IMR-90 (cell line): Measurements from ENCODE around the gene ATP8B4. TPM values are rescaled to one million over a fixed set of nuclear protein-coding genes. Genes with fewer than 3 reads are reported as not detected.

Experiments used
- ATAC-seq: fragments of 200-7000 bp; cut with Tn5 transposase; 2 replicates; pipeline ENCODE4 v1.9.1; 2020; ENCODE audit warnings: low read depth, mild to moderate bottlenecking, moderate library complexity
- BruUV-seq: library from RNA; stranded (reverse); fragments of 400-500 nt; replicated peaks from 2 replicates; lab custom pipeline; 2021; lab: Mats Ljungman, UMichigan
- CTCF ChIA-PET: fragments of 300-600 bp; formaldehyde crosslinking; extraction: SDS; loops from one replicate; lab custom pipeline; 2021; ENCODE audit warnings: antibody characterized with exemption; lab: Yijun Ruan, JAX
- POLR2A ChIA-PET: fragments of 300-600 bp; sonication (Branson Sonifier 250); formaldehyde crosslinking; loops from one replicate; lab custom pipeline; 2022; ENCODE audit warnings: antibody characterized with exemption; ENCODE audit not compliant: unreplicated experiment; lab: Charles Lee
- DNase-seq: peaks from one replicate; pipeline ENCODE4 v3.0.0; 2013
- H2AFZ ChIP-seq: replicated peaks from 2 replicates; pipeline ENCODE3; 2013; ENCODE audit warnings: low read length, mild to moderate bottlenecking; ENCODE audit not compliant: poor library complexity
- H2AK5ac ChIP-seq: 2 replicates; pipeline ENCODE4 v1.6.1; 2013; ENCODE audit warnings: low read depth, low read length, inconsistent platforms
- H2AK9ac ChIP-seq: replicated peaks from 2 replicates; pipeline ENCODE3; 2013; ENCODE audit warnings: mild to moderate bottlenecking, low read depth, low read length, moderate library complexity; ENCODE audit not compliant: poor library complexity
- H2BK120ac ChIP-seq: 2 replicates; pipeline ENCODE4 v1.6.1; 2013; ENCODE audit warnings: low read depth, low read length, inconsistent platforms
- H2BK15ac ChIP-seq: 3 replicates; pipeline ENCODE4 v1.6.1; 2013; ENCODE audit warnings: low read depth, low read length, inconsistent platforms
- H2BK20ac ChIP-seq: 2 replicates; pipeline ENCODE4 v1.6.1; 2013; ENCODE audit warnings: low read depth, mild to moderate bottlenecking, inconsistent platforms, low read length, moderate library complexity
- H2BK5ac ChIP-seq: 2 replicates; pipeline ENCODE4 v1.6.1; 2013; ENCODE audit warnings: mild to moderate bottlenecking, low read depth, low read length, inconsistent platforms; ENCODE audit not compliant: poor library complexity, severe bottlenecking
- H3K14ac ChIP-seq: replicated peaks from 2 replicates; pipeline ENCODE4 v1.6.1; 2013; ENCODE audit warnings: low read depth, low read length, inconsistent platforms
- H3K18ac ChIP-seq: 2 replicates; pipeline ENCODE4 v1.6.1; 2013; ENCODE audit warnings: low read depth, low read length, control low read depth
- H3K23ac ChIP-seq: 2 replicates; pipeline ENCODE4 v1.6.1; 2013; ENCODE audit warnings: low read depth, low read length, inconsistent platforms
- H3K27ac ChIP-seq: 2 replicates; pipeline ENCODE4 v1.5.1; 2013; ENCODE audit warnings: mild to moderate bottlenecking, control low read depth, low read length; ENCODE audit not compliant: insufficient read depth
- H3K27me3 ChIP-seq: 2 replicates; pipeline ENCODE4 v1.6.1; 2013; ENCODE audit warnings: low read length; ENCODE audit not compliant: control insufficient read depth, insufficient read depth
- H3K36me3 ChIP-seq: 2 replicates; pipeline ENCODE4 v1.6.1; 2013; ENCODE audit warnings: low read length, mixed read lengths; ENCODE audit not compliant: control insufficient read depth, insufficient read depth
- H3K4ac ChIP-seq: 2 replicates; pipeline ENCODE4 v1.6.1; 2013; ENCODE audit warnings: low read depth, low read length, inconsistent platforms
- H3K4me1 ChIP-seq: 2 replicates; pipeline ENCODE4 v1.6.1; 2013; ENCODE audit warnings: low read length, mixed read lengths; ENCODE audit not compliant: control insufficient read depth, insufficient read depth
- H3K4me2 ChIP-seq: 2 replicates; pipeline ENCODE4 v1.6.1; 2013; ENCODE audit warnings: low read depth, mild to moderate bottlenecking, control low read depth, low read length, moderate library complexity
- H3K4me3 ChIP-seq: 2 replicates; pipeline ENCODE4 v1.5.1; 2013; ENCODE audit warnings: low read depth, mild to moderate bottlenecking, control low read depth, low read length, moderate library complexity; ENCODE audit not compliant: insufficient read depth
- H3K56ac ChIP-seq: 2 replicates; pipeline ENCODE4 v1.6.1; 2013; ENCODE audit warnings: low read length, inconsistent platforms; ENCODE audit not compliant: insufficient read depth; ENCODE audit errors: extremely low read depth
- H3K79me1 ChIP-seq, 2 experiments: 2 replicates each; pipeline ENCODE4 v1.6.1; 2013; ENCODE audit warnings: low read length in 2 of 2, inconsistent platforms in 1 of 2, low read depth in 1 of 2
- H3K9ac ChIP-seq: 2 replicates; pipeline ENCODE4 v1.6.1; 2013; ENCODE audit warnings: low read depth, low read length, control low read depth
- H3K9me1 ChIP-seq: 2 replicates; pipeline ENCODE4 v1.6.1; 2013; ENCODE audit warnings: low read length, inconsistent platforms; ENCODE audit not compliant: insufficient read depth
- H3K9me3 ChIP-seq: 2 replicates; pipeline ENCODE4 v1.6.1; 2013; ENCODE audit warnings: low read length; ENCODE audit not compliant: control insufficient read depth, insufficient read depth
- H4K20me1 ChIP-seq: 2 replicates; pipeline ENCODE4 v1.6.1; 2013; ENCODE audit warnings: low read length, inconsistent platforms; ENCODE audit not compliant: insufficient read depth
- H4K5ac ChIP-seq: 2 replicates; pipeline ENCODE4 v1.6.1; 2013; ENCODE audit warnings: mild to moderate bottlenecking, low read depth, low read length, control low read depth
- H4K8ac ChIP-seq, 2 experiments: 2 replicates each; pipeline ENCODE4 v1.6.1; 2013; ENCODE audit warnings: low read depth in 2 of 2, low read length in 2 of 2, control low read depth in 1 of 2, inconsistent platforms in 1 of 2
- H4K91ac ChIP-seq: 2 replicates; pipeline ENCODE4 v1.6.1; 2013; ENCODE audit warnings: low read depth, low read length, inconsistent platforms; ENCODE audit not compliant: insufficient read depth
- BHLHE40 ChIP-seq: fragments of 150-350 bp; IDR thresholded peaks from 2 replicates; pipeline ENCODE4 v1.6.1; 2016; ENCODE audit warnings: mild to moderate bottlenecking, low read depth, low read length
- CEBPB ChIP-seq: IDR thresholded peaks from 2 replicates; pipeline ENCODE4 v1.6.1; 2012; ENCODE audit warnings: low read depth, low read length, improper control_type of control experiment
- CHD1 ChIP-seq: IDR thresholded peaks from 2 replicates; pipeline ENCODE4 v1.6.1; 2012; ENCODE audit warnings: low read depth, low read length, improper control_type of control experiment
- CTCF ChIP-seq: conservative IDR thresholded peaks from 2 replicates; pipeline ENCODE4 v1.5.1; 2012; ENCODE audit warnings: mild to moderate bottlenecking, low read depth, low read length, improper control_type of control experiment
- FOS ChIP-seq: fragments of 150-350 bp; IDR thresholded peaks from 2 replicates; pipeline ENCODE4 v1.6.1; 2016; ENCODE audit warnings: low read depth, low read length
- MAFK ChIP-seq: IDR thresholded peaks from 2 replicates; pipeline ENCODE4 v1.6.1; 2012; ENCODE audit warnings: low read depth, low read length, improper control_type of control experiment
- MAZ ChIP-seq: IDR thresholded peaks from 2 replicates; pipeline ENCODE4 v1.6.1; 2012; ENCODE audit warnings: low read depth, mild to moderate bottlenecking, low read length, improper control_type of control experiment, moderate library complexity, borderline replicate concordance
- MXI1 ChIP-seq: IDR thresholded peaks from 2 replicates; pipeline ENCODE4 v1.6.1; 2012; ENCODE audit warnings: low read depth, mild to moderate bottlenecking, low read length, moderate library complexity, borderline replicate concordance
- NFE2L2 ChIP-seq: fragments of 150-350 bp; IDR thresholded peaks from 2 replicates; pipeline ENCODE4 v1.6.1; 2016; ENCODE audit warnings: low read depth, mild to moderate bottlenecking, low read length
- POLR2A ChIP-seq: IDR thresholded peaks from 2 replicates; pipeline ENCODE4 v1.6.1; 2012; ENCODE audit warnings: mild to moderate bottlenecking, low read depth, low read length
- RAD21 ChIP-seq: IDR thresholded peaks from 2 replicates; pipeline ENCODE4 v1.6.1; 2012; ENCODE audit warnings: low read length, improper control_type of control experiment
- RCOR1 ChIP-seq: IDR thresholded peaks from 2 replicates; pipeline ENCODE4 v1.6.1; 2012; ENCODE audit warnings: mild to moderate bottlenecking, low read length, improper control_type of control experiment; ENCODE audit not compliant: insufficient replicate concordance
- RFX5 ChIP-seq: IDR thresholded peaks from 2 replicates; pipeline ENCODE4 v1.8.0; 2012; ENCODE audit warnings: low read depth, mild to moderate bottlenecking, low read length, moderate library complexity
- SMC3 ChIP-seq: fragments of 150-350 bp; IDR thresholded peaks from 2 replicates; pipeline ENCODE4 v1.6.1; 2016; ENCODE audit warnings: low read depth, mild to moderate bottlenecking, antibody characterized with exemption, low read length, moderate library complexity
- dilution Hi-C: fragments of 300-500 bp; cut with HindIII; formaldehyde crosslinking; loops from one replicate; pipeline ENCODE4 v1.14.3; 2018; ENCODE audit warnings: low sequenced_read_pairs; ENCODE audit not compliant: unreplicated experiment
- in situ Hi-C: fragments of 300-500 bp; cut with MboI; formaldehyde crosslinking; loops from 3 replicates; pipeline ENCODE4 v1.14.3; 2019; ENCODE audit warnings: low sequenced_read_pairs, inconsistent platforms, mixed read lengths
- intact Hi-C: fragments of 100-400 bp; cut with micrococcal nuclease; formaldehyde crosslinking; loops from 2 replicates; pipeline ENCODE4 v1.10.0; 2022
- polyA plus RNA-seq, 3 experiments: library from polyadenylated mRNA; depleted of rRNA; stranded (reverse); fragments of >200 nt; gene quantifications; 2 replicates each; pipeline ENCODE4 v1.2.3, GENCODE V29; 2012; ENCODE audit warnings: low replicate concordance in 1 of 3
- total RNA-seq: library from RNA; depleted of rRNA; stranded (reverse); fragments of >200 nt; gene quantifications from 2 replicates; pipeline ENCODE4 v1.2.3, GENCODE V29; 2012
- TF ChIP-seq, protein P1 (sequence below): fragments of 150-350 bp; IDR thresholded peaks from 2 replicates; pipeline ENCODE4 v1.6.1; 2016; ENCODE audit warnings: low read depth, mild to moderate bottlenecking, low read length, moderate library complexity, borderline replicate concordance
- TF ChIP-seq, protein P2 (sequence below): fragments of 150-350 bp; IDR thresholded peaks from 2 replicates; pipeline ENCODE4 v1.6.1; 2017; ENCODE audit warnings: mild to moderate bottlenecking, antibody characterized with exemption, low read length, low read depth

The ATP8B4 gene
- total and polyA plus RNA-seq, 2 of the 4 experiments (the other 2 are of a cell fraction) = 0.12 to 0.54 TPM

DNA sequence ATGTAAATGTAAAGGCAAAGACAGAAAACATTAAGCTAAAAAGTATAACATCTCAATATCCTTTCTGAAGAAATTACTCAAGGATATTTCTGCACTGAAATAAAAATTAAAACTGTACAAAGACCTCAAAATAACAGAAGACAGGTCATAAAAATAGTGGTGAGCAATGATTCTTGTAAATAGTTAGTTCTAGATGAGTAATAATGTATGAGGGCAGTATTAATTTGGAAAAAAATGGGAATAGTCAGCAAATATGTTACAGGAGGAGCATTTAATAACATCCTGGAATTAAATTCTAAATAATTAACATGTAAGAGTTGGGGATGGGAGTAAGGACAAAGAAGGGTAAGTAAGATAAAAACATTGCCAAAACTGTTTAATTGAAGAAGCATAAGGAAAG lies 250.7 kb downstream of the ATP8B4 start:
- Histone ChIP-seq H3K79me1 (no peaks in the 10 kb centered on the region), H4K20me1 (no peaks in the 10 kb centered on the region), H3K18ac (no peak overlapping the region), H2BK20ac (no peak overlapping the region), H2BK15ac (no peak overlapping the region), H3K4me3 (no peak overlapping the region), H3K23ac (no peak overlapping the region), H3K4me2 (no peak overlapping the region), H3K4me1 (peaks cover 8% of the 10 kb centered on the region), H2AFZ (no peak overlapping the region), H3K56ac (no peak overlapping the region), H4K91ac (no peak overlapping the region), H2BK5ac (no peak overlapping the region), H3K4ac (no peak overlapping the region), H3K9ac (no peak overlapping the region), H2AK5ac (no peak overlapping the region), H3K14ac (no peak overlapping the region), H3K27ac (no peak overlapping the region), H3K9me1 (no peaks in the 10 kb centered on the region), H3K9me3 (peaks cover 9% of the 10 kb centered on the region), H2AK9ac (no peak overlapping the region), H4K8ac (no peak overlapping the region), H2BK120ac (no peak overlapping the region), H4K5ac (no peak overlapping the region), H3K27me3 (no peaks in the 10 kb centered on the region), H3K36me3 (no peaks in the 10 kb centered on the region)
- in situ Hi-C loops (no loop called here), dilution Hi-C loops (no loop called here), intact Hi-C loops (no loop called here)
- BruUV-seq = no TSS peak
- POLR2A ChIA-PET = no interaction called here
- TF ChIP-seq MXI1 (no peak), RCOR1 (no peak), RAD21 (no peak), MAFK (no peak), CHD1 (no peak), BHLHE40 (no peak), POLR2A (no peak), FOS (no peak), CTCF (no peak), SMC3 (no peak), RFX5 (no peak), CEBPB (no peak), NFE2L2 (no peak), MAZ (no peak)
- TF ChIP-seq, protein P1, sequence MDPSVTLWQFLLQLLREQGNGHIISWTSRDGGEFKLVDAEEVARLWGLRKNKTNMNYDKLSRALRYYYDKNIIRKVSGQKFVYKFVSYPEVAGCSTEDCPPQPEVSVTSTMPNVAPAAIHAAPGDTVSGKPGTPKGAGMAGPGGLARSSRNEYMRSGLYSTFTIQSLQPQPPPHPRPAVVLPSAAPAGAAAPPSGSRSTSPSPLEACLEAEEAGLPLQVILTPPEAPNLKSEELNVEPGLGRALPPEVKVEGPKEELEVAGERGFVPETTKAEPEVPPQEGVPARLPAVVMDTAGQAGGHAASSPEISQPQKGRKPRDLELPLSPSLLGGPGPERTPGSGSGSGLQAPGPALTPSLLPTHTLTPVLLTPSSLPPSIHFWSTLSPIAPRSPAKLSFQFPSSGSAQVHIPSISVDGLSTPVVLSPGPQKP = no peak
- TF ChIP-seq, protein P2, sequence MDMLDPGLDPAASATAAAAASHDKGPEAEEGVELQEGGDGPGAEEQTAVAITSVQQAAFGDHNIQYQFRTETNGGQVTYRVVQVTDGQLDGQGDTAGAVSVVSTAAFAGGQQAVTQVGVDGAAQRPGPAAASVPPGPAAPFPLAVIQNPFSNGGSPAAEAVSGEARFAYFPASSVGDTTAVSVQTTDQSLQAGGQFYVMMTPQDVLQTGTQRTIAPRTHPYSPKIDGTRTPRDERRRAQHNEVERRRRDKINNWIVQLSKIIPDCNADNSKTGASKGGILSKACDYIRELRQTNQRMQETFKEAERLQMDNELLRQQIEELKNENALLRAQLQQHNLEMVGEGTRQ = no peak
- DNase-seq = no peak
- no peak for ATAC-seq
- CTCF ChIA-PET = no interaction called here
